Stimulated activated CD4-positive, alpha-beta T cell treated with anti-CD3 and anti-CD28 coated beads, Interleukin-2, amount 100 ng/mL, for 4 hours (primary cell): ENCODE results near the gene COG4.
"Not testable (repeated sequence)": the region's sequence is repeated elsewhere in the genome, so short reads cannot be mapped to it uniquely, and the experiment has no call there.

Source experiments
- DNase-seq: peaks from one replicate; pipeline ENCODE4 v3.0.0-alpha.2; 2020; ENCODE audit warnings: low read depth

Gene COG4

DNA sequence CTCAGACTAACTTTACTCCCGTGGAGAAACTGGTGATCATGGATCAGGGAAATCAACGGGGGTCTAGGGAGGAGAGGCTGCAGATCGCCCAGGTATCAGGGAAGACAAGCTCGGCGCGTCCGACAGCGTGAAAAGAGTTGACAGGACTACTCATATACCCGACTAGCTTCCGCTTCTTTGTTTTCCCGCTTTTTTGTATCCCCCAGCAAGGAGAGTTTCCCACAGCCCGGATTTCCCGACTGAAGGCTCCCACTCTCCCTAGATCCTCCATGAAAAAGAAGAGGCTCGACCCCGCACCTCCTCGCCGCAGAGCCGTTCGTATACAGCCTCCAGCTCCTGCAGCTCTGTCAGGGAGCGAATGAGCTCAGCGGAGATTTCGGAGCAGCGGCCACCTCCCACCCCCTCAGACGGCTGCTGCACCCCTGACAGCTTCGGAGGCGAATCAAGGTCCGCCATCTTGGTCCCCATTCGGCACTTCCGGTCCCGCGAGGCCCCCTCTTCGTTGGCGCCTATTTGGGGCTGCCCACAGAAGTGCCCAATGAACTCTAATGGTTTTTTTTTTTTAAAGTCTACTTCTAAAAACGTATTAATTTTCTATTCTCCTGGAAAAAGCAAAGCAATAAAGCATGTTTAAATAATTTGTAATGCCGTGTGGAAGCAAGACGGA, at the start of gene COG4:
Gene COG4 (minus strand): TSS at position 479 of the 667 bp plus-strand sequence. CDS start 11 bp downstream, at position 468.
- peak; percentile 86 for DNase-seq

DNA sequence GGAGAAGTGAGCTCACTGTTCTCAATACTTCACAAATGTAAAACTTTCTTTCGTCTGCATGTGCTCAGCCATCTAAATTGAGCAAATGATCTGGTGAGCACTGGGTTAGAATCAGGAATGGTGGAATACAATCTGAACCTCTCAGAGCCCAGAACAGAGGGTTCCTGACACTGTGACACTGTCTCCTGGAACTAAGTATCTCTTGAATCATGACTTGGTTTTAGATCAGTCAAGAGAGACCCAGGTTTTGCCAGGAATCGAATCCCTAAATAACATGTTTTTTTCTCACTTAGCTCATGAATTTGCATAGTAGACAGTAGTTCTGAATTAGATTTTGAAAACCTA, 49.5 kb upstream of the COG4 start:
- DNase-seq, result no peak

DNA sequence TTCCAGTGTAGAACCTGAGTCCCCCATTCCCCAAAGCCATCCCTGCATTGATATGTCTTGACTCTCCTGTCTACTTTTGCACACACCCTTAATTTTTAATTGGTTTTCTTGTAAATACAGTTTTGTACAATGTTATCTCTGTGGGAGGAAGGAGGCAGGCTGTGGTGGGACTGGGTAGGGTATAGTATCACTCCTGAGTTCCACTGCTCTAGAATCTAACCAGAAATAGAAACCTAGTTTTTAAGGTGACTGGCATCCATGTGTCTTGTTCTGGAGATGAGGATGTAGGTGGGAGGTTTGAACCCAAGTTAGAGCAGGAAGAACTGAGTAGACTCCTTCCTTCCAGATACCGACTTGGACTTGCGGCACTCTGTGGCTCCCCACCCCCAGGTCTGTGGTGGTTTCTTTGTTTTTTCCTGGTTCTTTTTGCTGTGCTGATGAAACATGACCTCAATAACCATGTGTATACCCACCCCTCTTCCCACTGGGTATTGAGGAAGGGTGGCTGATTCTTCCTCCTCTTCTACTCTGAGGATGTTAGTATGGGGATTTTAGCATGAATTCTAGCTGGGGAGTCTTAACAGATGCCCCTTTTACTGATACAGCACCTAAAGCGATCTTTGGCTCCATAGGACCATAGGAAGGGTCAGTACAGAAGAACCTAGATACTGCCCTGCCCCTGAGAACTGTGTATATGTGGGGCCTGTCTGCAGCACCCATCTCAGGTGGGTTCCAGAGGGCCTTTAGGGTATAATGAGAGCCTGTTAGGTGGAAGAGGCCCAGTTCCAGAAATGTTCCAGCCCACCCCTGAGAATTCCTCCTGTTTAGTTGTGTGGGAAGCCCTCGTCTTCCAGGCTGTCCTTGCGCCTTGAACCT, 48.9 kb upstream of the COG4 start:
- DNase-seq, result no peak

DNA sequence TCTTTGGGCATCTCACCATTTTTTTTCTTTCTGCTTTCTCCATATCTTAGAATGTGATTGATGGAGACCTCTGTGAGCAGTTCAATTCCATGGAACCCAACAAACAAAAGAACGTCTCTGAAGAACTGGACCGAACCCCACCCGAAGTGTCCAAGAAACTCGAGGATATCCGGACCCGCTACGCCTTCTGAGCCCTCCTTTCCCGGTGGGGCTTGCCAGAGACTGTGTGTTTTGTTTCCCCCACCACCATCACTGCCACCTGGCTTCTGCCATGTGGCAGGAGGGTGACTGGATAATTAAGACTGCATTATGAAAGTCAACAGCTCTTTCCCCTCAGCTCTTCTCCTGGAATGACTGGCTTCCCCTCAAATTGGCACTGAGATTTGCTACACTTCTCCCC, 48.3 kb upstream of the COG4 start:
- DNase-seq, result no peak

DNA sequence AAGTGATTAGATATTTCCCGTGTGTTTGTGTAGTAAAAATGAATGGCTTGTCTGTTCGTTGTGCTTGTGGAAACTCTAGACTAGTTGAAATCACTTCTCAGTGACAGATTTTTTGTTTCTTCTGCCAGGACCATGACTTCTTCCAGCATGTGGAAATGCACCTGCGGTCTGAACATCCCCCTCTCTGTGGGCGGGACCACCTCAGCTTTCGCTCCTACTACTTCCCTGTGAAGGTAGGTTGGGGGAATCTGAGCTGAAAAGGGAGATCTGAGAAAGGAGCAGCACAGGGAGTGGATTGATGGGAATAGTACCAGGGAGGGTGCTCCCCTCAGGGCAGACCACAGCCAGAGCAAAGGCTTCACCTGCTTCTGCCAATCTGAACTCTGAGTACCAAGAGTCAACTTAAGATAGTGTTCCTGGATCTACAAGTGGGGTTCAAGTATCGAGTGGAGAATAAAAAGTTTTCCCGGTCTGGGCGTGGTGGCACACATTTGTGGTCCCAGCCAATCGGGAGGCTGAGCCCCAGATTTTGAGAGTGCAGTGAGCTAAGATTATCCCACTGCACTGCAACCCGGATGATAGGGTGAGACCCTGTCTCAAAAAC, 47.7 kb upstream of the COG4 start:
- DNase-seq, result no peak

- no peak for DNase-seq
Observed at GRCh38 chr16:70569752-70570151, 46.4 kb upstream of the COG4 start.

- DNase-seq, result no peak
Observed at GRCh38 chr16:70568601-70569237, 45.4 kb upstream of the COG4 start.

- DNase-seq, result no peak
Observed at GRCh38 chr16:70565053-70565452, 41.7 kb upstream of the COG4 start.

DNA sequence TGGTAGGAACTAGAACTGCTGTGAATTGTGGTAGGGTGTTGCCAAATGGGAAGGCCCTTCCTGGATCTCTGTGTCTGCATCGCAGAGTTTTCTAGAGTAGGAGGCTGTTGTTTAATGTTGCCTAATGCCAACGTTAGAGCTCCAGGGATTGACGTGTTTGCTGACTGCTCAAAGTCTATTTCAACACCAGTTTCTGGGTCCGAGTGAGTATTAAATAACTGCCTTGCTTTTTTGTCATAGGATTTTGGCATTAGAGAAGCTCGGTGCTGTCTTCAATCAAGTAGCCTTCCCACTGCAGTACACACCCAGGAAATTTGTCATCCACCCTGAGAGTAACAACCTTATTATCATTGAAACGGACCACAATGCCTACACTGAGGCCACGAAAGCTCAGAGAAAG, 40.3 kb upstream of the COG4 start:
- DNase-seq, result no peak

- no peak for DNase-seq
Observed at GRCh38 chr16:70561623-70562022, 38.3 kb upstream of the COG4 start.

- DNase-seq, result no peak
Observed at GRCh38 chr16:70556063-70556462, 32.7 kb upstream of the COG4 start.

- DNase-seq, result no peak
Observed at GRCh38 chr16:70553645-70554044, 30.3 kb upstream of the COG4 start.

DNA sequence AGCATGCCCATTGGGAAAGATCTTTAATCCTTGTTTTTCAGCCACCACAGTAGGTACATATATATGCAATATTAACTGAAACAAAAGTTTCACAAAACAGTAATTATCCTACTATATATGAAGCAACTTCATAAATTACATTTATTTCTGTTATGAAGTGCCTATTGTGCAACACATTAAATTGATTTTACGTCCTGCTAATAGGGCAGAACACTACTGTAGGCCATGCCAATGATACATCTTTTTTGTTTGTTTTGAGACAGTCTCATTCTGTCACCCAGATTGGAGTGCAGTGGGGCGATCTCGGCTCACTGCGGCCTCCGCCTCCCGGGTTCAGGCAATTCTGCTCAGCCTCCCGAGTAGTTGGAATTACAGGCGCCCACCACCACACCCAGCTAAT, 29.3 kb upstream of the COG4 start:
- DNase-seq, result no peak

- DNase-seq, result no peak
Observed at GRCh38 chr16:70551788-70552187, 28.4 kb upstream of the COG4 start.

DNA sequence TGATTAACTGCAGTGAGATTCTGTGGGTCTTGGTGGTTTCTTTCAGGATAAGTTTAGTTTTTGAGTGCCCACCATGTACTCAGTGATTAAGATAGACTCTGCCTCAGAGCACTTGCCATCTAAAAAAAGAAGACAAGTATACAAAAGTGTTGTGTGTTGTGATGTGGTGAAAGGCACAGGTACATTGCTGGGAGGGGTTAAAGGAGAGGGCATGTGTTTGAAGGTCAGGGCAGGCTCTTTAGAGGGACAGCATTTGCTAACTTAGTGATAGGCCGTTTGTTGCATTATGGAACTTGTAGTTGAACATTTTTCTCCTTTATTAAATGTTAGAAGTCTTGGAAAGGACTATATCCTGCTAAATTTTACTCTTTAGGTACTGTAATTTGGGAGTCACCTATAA, 26.7 kb upstream of the COG4 start:
- DNase-seq, result no peak

DNA sequence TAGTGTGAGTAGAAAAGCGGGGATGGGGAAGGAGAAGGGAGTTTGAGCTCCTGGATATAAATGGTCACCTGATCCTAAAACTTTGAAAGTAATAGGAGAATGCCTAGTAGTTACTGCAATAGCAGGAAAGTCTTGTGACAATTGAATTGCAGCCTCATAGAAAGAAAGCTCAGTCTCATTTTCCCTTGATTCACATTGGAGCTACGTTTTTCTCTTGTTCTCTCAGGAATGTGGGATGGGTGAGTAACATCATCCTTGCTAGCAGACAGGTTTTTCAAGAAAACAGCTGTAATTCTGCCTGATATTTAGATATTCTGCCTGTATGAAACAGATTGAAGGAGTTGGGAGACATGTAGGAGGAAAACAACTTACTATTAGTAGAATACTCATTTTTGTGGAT, 25.6 kb upstream of the COG4 start:
- no peak for DNase-seq

DNA sequence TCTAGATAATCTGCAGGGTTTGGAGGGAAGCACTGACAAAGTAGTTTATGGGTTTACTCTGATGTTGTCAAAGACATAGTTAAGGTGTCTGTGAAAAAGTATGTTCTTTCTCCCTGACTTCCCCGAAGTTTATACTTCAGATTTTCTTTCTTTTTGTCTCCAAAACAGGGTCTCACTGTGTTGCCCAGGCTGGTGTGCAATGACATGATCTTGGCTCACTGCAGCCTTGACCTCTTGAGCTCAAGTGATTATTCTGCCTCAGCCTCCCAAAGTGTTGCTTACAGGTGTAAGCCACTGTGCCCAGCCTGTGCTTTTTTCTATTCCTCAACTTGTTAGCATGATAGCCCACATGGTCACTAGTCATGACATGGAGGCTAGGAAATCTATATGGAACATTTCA, 21.2 kb upstream of the COG4 start:
- no peak for DNase-seq

DNA sequence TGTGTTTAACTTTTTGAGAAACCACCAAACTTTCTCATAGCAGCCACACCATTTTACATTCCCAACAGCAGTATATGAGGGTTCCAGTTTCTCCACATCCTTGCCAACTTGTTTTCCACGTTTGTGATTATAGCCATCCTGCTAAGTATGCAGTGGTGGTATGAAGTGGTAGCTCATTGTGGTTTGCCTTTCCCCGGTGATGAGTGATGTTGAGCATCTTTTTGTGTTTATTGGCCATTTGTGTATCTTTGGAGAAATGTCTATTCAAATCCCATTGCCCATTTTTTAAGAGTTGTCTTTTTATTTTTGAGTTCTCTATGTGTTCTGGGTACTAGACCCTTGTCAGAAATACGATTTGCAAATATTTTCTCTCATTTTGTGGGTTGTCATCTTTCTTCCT, 17.6 kb upstream of the COG4 start:
- no peak for DNase-seq

GRCh38 chr16:70534971-70535370, 11.6 kb upstream of the COG4 start:
- DNase-seq, result no peak

- not testable (repeated sequence) for DNase-seq
Observed at GRCh38 chr16:70529954-70530353, 6.6 kb upstream of the COG4 start.

DNA sequence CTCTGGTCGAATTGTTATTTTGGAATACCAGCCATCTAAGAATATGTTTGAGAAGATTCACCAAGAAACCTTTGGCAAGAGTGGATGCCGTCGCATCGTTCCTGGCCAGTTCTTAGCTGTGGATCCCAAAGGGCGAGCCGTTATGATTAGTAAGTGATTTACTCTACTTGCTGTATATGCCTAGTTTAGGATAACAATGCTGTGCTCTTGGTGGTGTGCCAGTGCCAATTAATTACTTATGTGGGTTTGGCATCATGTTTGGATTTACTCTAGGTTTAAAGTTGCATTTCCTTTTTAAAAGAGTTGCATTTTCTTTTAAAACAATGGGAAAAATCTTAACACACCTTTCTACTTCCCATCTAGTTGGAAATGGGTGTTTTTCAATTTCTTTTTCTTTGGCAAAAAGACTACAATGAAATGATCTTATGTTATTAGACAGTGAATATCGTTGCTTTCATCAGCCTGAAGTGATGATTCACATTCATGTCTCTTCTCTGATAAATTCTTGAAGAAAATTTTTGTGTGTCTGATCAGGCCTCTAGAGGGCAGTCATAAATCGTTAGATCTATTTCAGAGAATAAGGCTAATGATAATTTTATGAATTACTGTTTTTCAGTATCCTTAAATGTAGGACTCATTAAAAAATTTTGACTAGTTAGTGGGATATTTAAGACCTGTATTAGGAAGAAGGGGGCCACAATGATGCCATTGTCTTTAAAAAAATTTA, 5.9 kb upstream of the COG4 start:
- no peak for DNase-seq
